Breast epithelium (tissue), 3 donors: ENCODE data around the gene TMEM255B.

Source experiments
- CTCF ChIP-seq, 3 donors: fragments of 450-650 bp; IDR thresholded peaks; one replicate each; pipeline ENCODE4 v1.5.1; 2016 to 2017; ENCODE audit warnings: antibody characterized with exemption in 3 of 3, mild to moderate bottlenecking in 3 of 3, moderate library complexity in 3 of 3
- POLR2A ChIP-seq: fragments of 450-650 bp; IDR thresholded peaks from one replicate; pipeline ENCODE4 v1.6.1; 2016; ENCODE audit warnings: antibody characterized with exemption, mild to moderate bottlenecking, moderate library complexity

- TF ChIP-seq POLR2A (no peak), CTCF (IDR thresholded peaks at IDR 0.05) (no peak)
These were observed 14.6 kb upstream of the TMEM255B start for GRCh38 chr13:113744197-113745000.
